Measurements from ENCODE around the gene GLB1L.

The GLB1L gene

GRCh38 chr2:219252900-219253752, 7.9 kb upstream of the GLB1L start, which contains the start of gene TUBA4B:
TSS of gene TUBA4B (plus strand) at chr2:219253243. CDS start at chr2:219253408, 165 bp downstream.
- no peak for DNase-seq (ENCODE audit: low read depth)

DNA sequence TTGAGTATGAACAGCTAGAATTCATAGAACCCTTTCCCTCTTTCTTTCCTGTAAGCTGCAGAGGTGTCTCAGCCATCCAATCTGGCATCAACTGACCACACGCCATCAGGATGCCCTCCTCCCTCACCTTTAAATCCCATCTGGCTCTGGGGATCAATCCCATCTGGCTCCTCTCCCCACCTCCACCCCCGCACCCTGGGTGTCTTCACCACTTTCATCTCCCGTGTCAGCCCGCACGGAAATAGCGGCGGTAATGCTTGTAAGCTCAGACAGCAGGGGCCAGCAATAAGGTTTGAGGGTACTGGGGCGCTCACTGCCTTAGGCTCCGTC, 7.3 kb upstream of the GLB1L start:
- no peak for DNase-seq (ENCODE audit: low read depth)

- no peak for DNase-seq (ENCODE audit: low read depth)
These were observed 6.8 kb upstream of the GLB1L start for GRCh38 chr2:219252084-219252483.

GRCh38 chr2:219251656-219252055, 6.4 kb upstream of the GLB1L start:
- DNase-seq (ENCODE audit: low read depth) = no peak

- DNase-seq (ENCODE audit: low read depth) = no peak
These were observed 5.0 kb upstream of the GLB1L start for GRCh38 chr2:219250049-219250781.

GRCh38 chr2:219249203-219249980, 4.1 kb upstream of the GLB1L start:
- no peak for DNase-seq (ENCODE audit: low read depth)

GRCh38 chr2:219248845-219249202, 3.6 kb upstream of the GLB1L start:
- DNase-seq (ENCODE audit: low read depth) = no peak

- peak; percentile 42 for DNase-seq (ENCODE audit: low read depth)
These were observed 2.7 kb upstream of the GLB1L start for GRCh38 chr2:219247678-219248642.

DNA sequence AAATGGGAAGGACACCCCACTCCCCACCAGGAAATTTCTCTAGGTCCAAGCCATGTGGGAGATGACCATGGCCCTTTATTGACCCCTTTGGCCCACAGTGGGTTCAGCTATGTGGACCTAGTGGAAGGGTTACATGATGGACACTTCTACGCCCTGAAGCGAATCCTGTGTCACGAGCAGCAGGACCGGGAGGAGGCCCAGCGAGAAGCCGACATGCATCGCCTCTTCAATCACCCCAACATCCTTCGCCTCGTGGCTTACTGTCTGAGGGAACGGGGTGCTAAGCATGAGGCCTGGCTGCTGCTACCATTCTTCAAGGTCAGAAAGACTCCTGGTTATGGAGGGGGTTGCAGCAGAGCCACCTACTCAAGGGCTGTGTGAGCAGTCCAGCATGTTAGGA, 1.3 kb upstream of the GLB1L start:
- no peak for DNase-seq (ENCODE audit: low read depth)

DNA sequence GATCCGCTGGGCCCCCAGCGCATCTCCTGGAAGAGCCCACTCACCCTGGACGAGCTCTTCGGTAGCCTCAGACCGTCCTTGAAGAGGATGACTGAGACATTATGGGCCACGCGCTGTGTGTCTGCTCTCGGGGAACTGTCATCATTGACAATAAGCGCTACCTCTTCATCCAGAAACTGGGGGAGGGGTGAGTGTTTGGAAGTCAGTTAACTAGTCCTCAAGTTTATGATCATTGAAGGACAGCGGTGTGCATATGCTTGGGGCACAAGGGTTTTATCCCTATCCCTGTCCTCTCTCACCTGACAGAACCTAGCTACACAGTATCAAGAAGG, 621 bp upstream of the GLB1L start:
- no peak for DNase-seq (ENCODE audit: low read depth)

- no peak for DNase-seq (ENCODE audit: low read depth)
These were observed 476 bp downstream of the GLB1L start for GRCh38 chr2:219244789-219245147.

- no peak for DNase-seq (ENCODE audit: low read depth)
These were observed 1.9 kb downstream of the GLB1L start for GRCh38 chr2:219243291-219243761.

GRCh38 chr2:219234331-219234730, 10.9 kb downstream of the GLB1L start:
- no peak for DNase-seq (ENCODE audit: low read depth)

DNA sequence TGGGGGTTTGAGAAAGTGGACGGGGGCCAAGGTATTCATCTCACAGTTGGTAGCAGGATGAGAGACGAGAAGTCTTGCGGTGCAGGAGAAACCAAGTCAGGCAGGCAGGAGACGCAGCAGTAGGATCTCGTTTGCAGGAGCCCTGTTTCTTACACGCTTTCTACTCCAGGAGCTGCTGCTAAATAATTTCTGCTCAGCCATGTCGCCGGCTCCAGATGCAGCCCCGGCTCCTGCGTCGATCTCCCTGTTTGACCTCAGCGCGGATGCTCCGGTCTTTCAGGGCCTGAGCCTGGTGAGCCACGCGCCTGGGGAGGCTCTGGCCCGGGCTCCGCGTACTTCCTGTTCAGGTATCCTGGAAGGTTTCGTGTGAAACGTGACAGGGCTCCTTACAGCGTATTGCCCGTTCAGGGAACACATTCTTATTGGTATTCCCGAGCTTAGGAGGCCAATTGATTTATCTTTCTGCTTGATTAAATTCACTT, 15.1 kb downstream of the GLB1L start:
- DNase-seq (ENCODE audit: low read depth) = no peak

GRCh38 chr2:219229305-219230058, 15.8 kb downstream of the GLB1L start, which contains the start of the genes ANKZF1 and ATG9A:
TSS of gene ANKZF1 (plus strand) at chr2:219229806. CDS start at chr2:219230258, 452 bp downstream.
TSS of gene ATG9A (minus strand) at chr2:219229636. CDS start at chr2:219228024, 1,612 bp downstream.
- DNase-seq (ENCODE audit: low read depth) = peak; percentile 98

DNA sequence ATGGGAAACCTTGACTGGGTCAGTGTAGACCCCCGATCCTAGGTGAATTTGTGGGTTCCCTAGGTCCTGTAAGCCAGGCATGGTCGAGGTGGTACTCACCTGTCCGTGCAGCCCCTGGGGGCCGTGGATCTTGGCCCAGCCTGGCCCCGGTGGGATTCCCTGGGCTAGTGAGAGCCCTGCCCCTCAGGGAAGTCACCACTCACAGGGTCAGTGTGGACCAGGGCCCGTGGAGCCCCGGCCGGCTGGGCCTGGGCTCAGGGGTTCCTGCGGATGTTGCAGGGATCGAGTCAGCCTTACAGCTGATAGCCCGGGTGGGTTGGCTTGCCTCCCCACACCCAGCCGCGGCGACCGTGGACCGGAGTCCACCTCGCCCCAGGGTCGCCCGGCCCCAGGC, 16.3 kb downstream of the GLB1L start:
- no peak for DNase-seq (ENCODE audit: low read depth)

DNA sequence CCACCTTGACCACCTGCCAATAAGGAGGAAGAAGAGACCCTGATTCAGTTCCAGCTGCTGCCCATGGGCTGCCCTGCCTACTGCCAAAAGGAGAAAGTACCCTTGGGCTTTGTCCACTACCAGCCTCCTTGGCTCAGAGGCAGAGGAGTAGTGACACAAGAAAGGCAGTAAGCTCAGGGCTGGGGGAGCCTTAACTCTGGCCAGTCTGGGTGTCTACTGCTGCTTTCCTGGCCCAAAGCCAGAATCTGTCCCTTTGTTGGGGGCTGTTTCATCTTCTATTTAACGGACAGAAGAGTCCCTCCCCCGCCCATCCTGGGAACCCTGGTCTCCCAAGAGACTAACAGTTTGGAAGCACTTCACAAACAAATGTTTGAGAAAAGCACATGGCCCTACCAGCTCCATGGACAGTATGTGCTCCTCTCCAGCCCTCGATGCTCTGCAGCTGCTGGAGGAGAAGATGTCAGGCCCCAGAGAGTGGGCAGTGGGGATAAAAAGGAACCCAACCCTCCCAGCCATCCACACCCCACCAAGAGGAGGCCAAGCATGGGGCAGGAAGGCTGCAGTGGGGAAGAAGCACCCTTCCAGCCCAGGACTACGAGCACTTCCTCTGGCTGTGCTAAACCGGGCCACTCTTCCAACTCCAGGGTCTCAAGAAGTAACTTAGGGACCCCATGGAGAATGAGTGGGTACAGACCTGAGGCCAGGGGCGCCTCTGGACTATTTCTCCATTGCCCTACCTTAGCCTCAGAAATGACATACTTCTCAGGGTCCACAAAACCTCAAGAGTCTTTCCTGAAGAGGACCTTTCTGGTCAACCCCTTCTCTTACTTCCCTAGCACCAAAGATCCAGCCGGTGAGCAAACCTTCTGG, 17.0 kb downstream of the GLB1L start:
- DNase-seq (ENCODE audit: low read depth) = no peak

- DNase-seq (ENCODE audit: low read depth) = no peak
These were observed 19.9 kb downstream of the GLB1L start for GRCh38 chr2:219225350-219225749.

DNA sequence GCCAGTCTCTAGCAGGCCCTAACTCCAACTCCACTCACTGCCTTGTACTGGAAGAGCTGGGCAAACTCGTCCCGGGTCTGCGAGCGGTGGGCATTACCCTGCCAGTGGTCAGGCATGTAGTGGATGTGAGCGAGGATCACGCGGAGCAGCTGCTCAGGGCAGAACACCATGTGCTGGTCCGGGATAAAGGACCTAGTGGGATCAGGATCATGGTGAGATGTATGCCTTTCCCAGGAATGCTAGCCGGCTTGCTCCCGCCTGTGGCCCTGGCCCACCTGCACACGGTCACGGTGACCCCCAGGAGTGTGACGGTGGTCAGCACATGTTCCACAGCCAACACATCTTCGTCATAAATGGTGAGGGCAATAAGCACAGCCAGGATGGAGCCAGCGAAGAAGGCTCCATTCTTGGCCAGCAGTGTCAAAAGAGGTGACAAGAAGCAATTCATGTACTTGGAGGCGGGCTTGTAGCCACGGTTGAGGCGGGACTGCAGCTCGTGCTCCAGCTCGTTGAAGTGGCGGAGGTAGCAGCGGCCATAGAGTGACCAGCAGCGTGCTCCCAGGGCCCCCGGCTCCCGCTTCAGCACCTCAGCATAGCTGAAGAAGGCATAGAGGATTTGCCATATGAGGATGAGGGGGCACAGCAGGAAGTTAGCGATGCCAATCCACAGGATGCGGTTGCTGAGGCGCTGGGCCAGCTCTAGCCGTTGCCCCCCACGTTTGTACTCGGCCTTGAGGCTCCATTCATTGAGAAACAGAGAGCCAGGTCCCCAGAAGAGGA, 21.2 kb downstream of the GLB1L start:
- no peak for DNase-seq (ENCODE audit: low read depth)

Data from stimulated activated CD8-positive, alpha-beta memory T cell treated with anti-CD3 and anti-CD28 coated beads, Interleukin-4, amount 100 ng/mL, for 24 hours (primary cell).